WI38 (cell line): Measurements from ENCODE around the gene LTA.
A peak's percentile ranks its signal among the peaks of the same experiment; 100 is the strongest.

Source experiments
- H3K4me3 ChIP-seq: 2 replicates; pipeline ENCODE4 v1.5.1; 2011; ENCODE audit warnings: low read depth, mild to moderate bottlenecking, control low read depth, low read length
- TF ChIP-seq, protein P1 (sequence below): IDR thresholded peaks from 2 replicates; pipeline ENCODE4 v1.5.1; 2012; ENCODE audit warnings: low read depth, mild to moderate bottlenecking, control low read depth, low read length

Gene LTA

GRCh38 chr6:31535538-31536324 lies 36.4 kb upstream of the LTA start:
- TF ChIP-seq, protein P1, sequence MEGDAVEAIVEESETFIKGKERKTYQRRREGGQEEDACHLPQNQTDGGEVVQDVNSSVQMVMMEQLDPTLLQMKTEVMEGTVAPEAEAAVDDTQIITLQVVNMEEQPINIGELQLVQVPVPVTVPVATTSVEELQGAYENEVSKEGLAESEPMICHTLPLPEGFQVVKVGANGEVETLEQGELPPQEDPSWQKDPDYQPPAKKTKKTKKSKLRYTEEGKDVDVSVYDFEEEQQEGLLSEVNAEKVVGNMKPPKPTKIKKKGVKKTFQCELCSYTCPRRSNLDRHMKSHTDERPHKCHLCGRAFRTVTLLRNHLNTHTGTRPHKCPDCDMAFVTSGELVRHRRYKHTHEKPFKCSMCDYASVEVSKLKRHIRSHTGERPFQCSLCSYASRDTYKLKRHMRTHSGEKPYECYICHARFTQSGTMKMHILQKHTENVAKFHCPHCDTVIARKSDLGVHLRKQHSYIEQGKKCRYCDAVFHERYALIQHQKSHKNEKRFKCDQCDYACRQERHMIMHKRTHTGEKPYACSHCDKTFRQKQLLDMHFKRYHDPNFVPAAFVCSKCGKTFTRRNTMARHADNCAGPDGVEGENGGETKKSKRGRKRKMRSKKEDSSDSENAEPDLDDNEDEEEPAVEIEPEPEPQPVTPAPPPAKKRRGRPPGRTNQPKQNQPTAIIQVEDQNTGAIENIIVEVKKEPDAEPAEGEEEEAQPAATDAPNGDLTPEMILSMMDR = no peak
- H3K4me3 ChIP-seq = no peak overlapping the region

DNA sequence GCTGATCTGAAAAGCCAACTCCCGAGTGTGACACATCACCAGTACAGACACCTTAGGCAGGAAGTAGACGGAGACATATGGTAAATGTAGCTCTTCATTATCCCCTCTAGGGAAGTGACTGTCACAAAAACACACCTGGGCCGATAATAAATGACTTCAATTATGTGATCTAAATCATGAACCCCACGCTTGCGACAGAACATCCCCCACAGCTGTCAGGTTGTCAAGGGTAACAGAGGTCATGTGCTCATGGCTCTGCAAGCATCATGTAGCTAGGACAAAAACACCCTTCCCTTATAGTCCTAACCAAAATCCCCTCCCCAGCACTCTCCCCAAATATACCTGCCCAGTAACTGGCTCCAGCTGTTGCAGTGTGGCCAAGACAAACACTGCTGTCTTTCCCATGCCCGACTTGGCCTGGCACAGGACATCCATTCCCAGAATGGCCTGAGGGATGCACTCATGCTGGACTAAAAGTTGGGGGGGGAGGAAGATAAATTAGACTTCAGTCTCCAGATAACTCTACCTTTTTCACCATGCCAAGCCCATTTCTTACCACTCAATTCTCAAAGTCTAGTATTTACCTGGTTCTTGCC lies 33.2 kb upstream of the LTA start:
- H3K4me3 ChIP-seq = 0 out of 2 replicates have a peak overlapping the region, but pooled peaks have one; percentile 4
- TF ChIP-seq, protein P1 = no peak

GRCh38 chr6:31540640-31541039 lies 31.4 kb upstream of the LTA start:
- H3K4me3 ChIP-seq = peak overlapping the region; percentile 81
- TF ChIP-seq, protein P1 = no peak

- TF ChIP-seq, protein P1 = no peak
- peak overlapping the region; percentile 81 for H3K4me3 ChIP-seq
Observed at GRCh38 chr6:31541059-31541657, 30.9 kb upstream of the LTA start.

GRCh38 chr6:31541658-31542521 lies 30.2 kb upstream of the LTA start, which contains the start of gene DDX39B:
Gene DDX39B (minus strand): TSS chr6:31542003. CDS start chr6:31540532, 1,471 bp downstream.
- peak within 1 kb of the TSS; percentile 81 for H3K4me3 ChIP-seq
- TF ChIP-seq, protein P1 = no peak

GRCh38 chr6:31543639-31544038 lies 28.4 kb upstream of the LTA start:
- H3K4me3 ChIP-seq = no peak overlapping the region
- TF ChIP-seq, protein P1 = no peak
